ENCODE measurements around the gene RBMS1.

The RBMS1 gene

GRCh38 chr2:160292225-160292624 is 201.4 kb downstream of the RBMS1 start:
- Histone ChIP-seq H3K4me2 (ENCODE audit: low read length) (no peak overlapping the region), H3K27me3 (ENCODE audit: low read depth, low read length) (no peaks in the 10 kb centered on the region), H3K79me2 (ENCODE audit: low read length) (no peaks in the 10 kb centered on the region), H3K27ac (ENCODE audit: low read length) (no peak overlapping the region), H3K9me3 (ENCODE audit: insufficient read depth, low read length) (no peaks in the 10 kb centered on the region), H3K36me3 (replicated peaks; ENCODE audit: low read depth, low read length) (no peaks in the 10 kb centered on the region), H4K20me1 (ENCODE audit: insufficient read depth, low read length) (no peaks in the 10 kb centered on the region), H3K4me1 (ENCODE audit: low read length) (peaks cover 10% of the 10 kb centered on the region), H2AFZ (ENCODE audit: low read depth, low read length) (no peak overlapping the region), H3K9ac (ENCODE audit: low read length) (no peak overlapping the region), H3K4me3 (ENCODE audit: low read length) (no peak overlapping the region)
- TF ChIP-seq EZH2phosphoT487 (IDR thresholded peaks at IDR 0.05; ENCODE audit: low read depth) = no peak

GRCh38 chr2:160291382-160291781 is 202.2 kb downstream of the RBMS1 start:
- Histone ChIP-seq H3K27me3 (ENCODE audit: low read depth, low read length) (no peaks in the 10 kb centered on the region), H3K36me3 (replicated peaks; ENCODE audit: low read depth, low read length) (no peaks in the 10 kb centered on the region), H3K27ac (ENCODE audit: low read length) (no peak overlapping the region), H3K4me1 (ENCODE audit: low read length) (peaks cover 10% of the 10 kb centered on the region), H3K4me3 (ENCODE audit: low read length) (no peak overlapping the region), H3K4me2 (ENCODE audit: low read length) (no peak overlapping the region), H2AFZ (ENCODE audit: low read depth, low read length) (no peak overlapping the region), H3K9ac (ENCODE audit: low read length) (no peak overlapping the region), H3K9me3 (ENCODE audit: insufficient read depth, low read length) (no peaks in the 10 kb centered on the region), H3K79me2 (ENCODE audit: low read length) (no peaks in the 10 kb centered on the region), H4K20me1 (ENCODE audit: insufficient read depth, low read length) (no peaks in the 10 kb centered on the region)
- TF ChIP-seq CTCF (IDR thresholded peaks at IDR 0.05; ENCODE audit: low read depth, low read length) (no peak), EZH2phosphoT487 (IDR thresholded peaks at IDR 0.05; ENCODE audit: low read depth) (no peak)

- H3K27me3 ChIP-seq (ENCODE audit: low read depth, low read length) = no peaks in the 10 kb centered on the region
- H3K4me1 ChIP-seq (ENCODE audit: low read length) = peaks cover 10% of the 10 kb centered on the region
- H3K27ac ChIP-seq (ENCODE audit: low read length) = no peak overlapping the region
- H3K4me2 ChIP-seq (ENCODE audit: low read length) = no peak overlapping the region
- no peak for TF ChIP-seq EZH2phosphoT487 (IDR thresholded peaks at IDR 0.05; ENCODE audit: low read depth)
- H3K79me2 ChIP-seq (ENCODE audit: low read length) = no peaks in the 10 kb centered on the region
- H3K36me3 ChIP-seq (replicated peaks; ENCODE audit: low read depth, low read length) = no peaks in the 10 kb centered on the region
- H3K9ac ChIP-seq (ENCODE audit: low read length) = no peak overlapping the region
- H3K4me3 ChIP-seq (ENCODE audit: low read length) = no peak overlapping the region
- H4K20me1 ChIP-seq (ENCODE audit: insufficient read depth, low read length) = no peaks in the 10 kb centered on the region
- H3K9me3 ChIP-seq (ENCODE audit: insufficient read depth, low read length) = no peaks in the 10 kb centered on the region
- no peak overlapping the region for H2AFZ ChIP-seq (ENCODE audit: low read depth, low read length)
These were observed 203.0 kb downstream of the RBMS1 start for GRCh38 chr2:160290598-160290997.

- Histone ChIP-seq H3K36me3 (replicated peaks; ENCODE audit: low read depth, low read length) (no peaks in the 10 kb centered on the region), H2AFZ (ENCODE audit: low read depth, low read length) (no peak overlapping the region), H3K4me2 (ENCODE audit: low read length) (no peak overlapping the region), H3K9me3 (ENCODE audit: insufficient read depth, low read length) (no peaks in the 10 kb centered on the region), H3K9ac (ENCODE audit: low read length) (no peak overlapping the region), H3K4me1 (ENCODE audit: low read length) (peaks cover 10% of the 10 kb centered on the region), H3K79me2 (ENCODE audit: low read length) (no peaks in the 10 kb centered on the region), H3K4me3 (ENCODE audit: low read length) (no peak overlapping the region), H3K27ac (ENCODE audit: low read length) (no peak overlapping the region), H4K20me1 (ENCODE audit: insufficient read depth, low read length) (no peaks in the 10 kb centered on the region), H3K27me3 (ENCODE audit: low read depth, low read length) (no peaks in the 10 kb centered on the region)
- no peak for TF ChIP-seq CTCF (IDR thresholded peaks at IDR 0.05; ENCODE audit: low read depth, low read length)
- no peak for TF ChIP-seq EZH2phosphoT487 (IDR thresholded peaks at IDR 0.05; ENCODE audit: low read depth)
These were observed 203.8 kb downstream of the RBMS1 start for GRCh38 chr2:160289831-160290230.

- H4K20me1 ChIP-seq (ENCODE audit: insufficient read depth, low read length) = no peaks in the 10 kb centered on the region
- no peak overlapping the region for H3K4me2 ChIP-seq (ENCODE audit: low read length)
- H3K4me1 ChIP-seq (ENCODE audit: low read length) = peaks cover 4% of the 10 kb centered on the region
- no peaks in the 10 kb centered on the region for H3K36me3 ChIP-seq (replicated peaks; ENCODE audit: low read depth, low read length)
- no peaks in the 10 kb centered on the region for H3K79me2 ChIP-seq (ENCODE audit: low read length)
- H3K27me3 ChIP-seq (ENCODE audit: low read depth, low read length) = no peaks in the 10 kb centered on the region
- no peak for TF ChIP-seq EZH2phosphoT487 (IDR thresholded peaks at IDR 0.05; ENCODE audit: low read depth)
- TF ChIP-seq CTCF (IDR thresholded peaks at IDR 0.05; ENCODE audit: low read depth, low read length) = no peak
- no peak overlapping the region for H3K9ac ChIP-seq (ENCODE audit: low read length)
- H2AFZ ChIP-seq (ENCODE audit: low read depth, low read length) = no peak overlapping the region
- no peaks in the 10 kb centered on the region for H3K9me3 ChIP-seq (ENCODE audit: insufficient read depth, low read length)
- no peak overlapping the region for H3K27ac ChIP-seq (ENCODE audit: low read length)
- no peak overlapping the region for H3K4me3 ChIP-seq (ENCODE audit: low read length)
These were observed 204.5 kb downstream of the RBMS1 start for GRCh38 chr2:160289126-160289525.

All from OCI-LY3 (cell line).